HUES48 (cell line): ENCODE data around the gene IPO4.

Experiments used
- H3K27ac ChIP-seq: one replicate; pipeline ENCODE4 v1.7.0; 2013; ENCODE audit warnings: low read depth, low read length, inconsistent platforms
- H3K27me3 ChIP-seq: 2 replicates; pipeline ENCODE4 v1.6.1; 2013; ENCODE audit warnings: mild to moderate bottlenecking, low read length; ENCODE audit not compliant: control insufficient read depth, insufficient read depth
- H3K36me3 ChIP-seq: 2 replicates; pipeline ENCODE4 v1.6.1; 2013; ENCODE audit warnings: low read length; ENCODE audit not compliant: control insufficient read depth, insufficient read depth
- H3K4me1 ChIP-seq: 2 replicates; pipeline ENCODE4 v1.6.1; 2013; ENCODE audit warnings: mild to moderate bottlenecking, low read length; ENCODE audit not compliant: control insufficient read depth, insufficient read depth
- H3K4me3 ChIP-seq: 2 replicates; pipeline ENCODE4 v1.5.1; 2013; ENCODE audit warnings: mild to moderate bottlenecking, low read depth, low read length
- H3K9ac ChIP-seq: 2 replicates; pipeline ENCODE4 v1.6.1; 2013; ENCODE audit warnings: mild to moderate bottlenecking, low read depth, low read length, moderate library complexity
- H3K9me3 ChIP-seq: 2 replicates; pipeline ENCODE4 v1.6.1; 2013; ENCODE audit warnings: low read length; ENCODE audit not compliant: control insufficient read depth, insufficient read depth

Gene IPO4

GRCh38 chr14:24143511-24143910 lies 45.1 kb downstream of the IPO4 start:
- peaks cover 41% of the 10 kb centered on the region for H3K36me3 ChIP-seq

GRCh38 chr14:24141097-24141880 lies 47.3 kb downstream of the IPO4 start, which contains the start of gene EMC9:
EMC9 (minus strand) TSS chr14:24141591; CDS start chr14:24141304, 287 bp downstream.
- Histone ChIP-seq H3K27me3 (no peaks in the 10 kb centered on the region), H3K36me3 (peaks cover 48% of the 10 kb centered on the region), H3K9ac (peak within 1 kb of the TSS; percentile 85), H3K27ac (peak within 1 kb of the TSS; percentile 94), H3K4me3 (peak within 1 kb of the TSS; percentile 86), H3K4me1 (peaks cover 17% of the 10 kb centered on the region), H3K9me3 (no peaks in the 10 kb centered on the region)

More at GRCh38 chr14:24143511-24143910, 45.1 kb downstream of the IPO4 start:
- Histone ChIP-seq H3K9ac (no peak overlapping the region), H3K27me3 (no peaks in the 10 kb centered on the region), H3K4me1 (peaks cover 19% of the 10 kb centered on the region), H3K27ac (no peak overlapping the region), H3K9me3 (no peaks in the 10 kb centered on the region), H3K4me3 (no peak overlapping the region)

GRCh38 chr14:24139272-24139934 lies 49.2 kb downstream of the IPO4 start:
- no peak overlapping the region for H3K27ac ChIP-seq
- H3K4me1 ChIP-seq, result peaks cover 9% of the 10 kb centered on the region
- peak overlapping the region; percentile 86 for H3K4me3 ChIP-seq
- H3K27me3 ChIP-seq, result no peaks in the 10 kb centered on the region
- H3K9ac ChIP-seq, result no peak overlapping the region
- peaks cover 42% of the 10 kb centered on the region for H3K36me3 ChIP-seq
- H3K9me3 ChIP-seq, result no peaks in the 10 kb centered on the region

GRCh38 chr14:24138396-24139271 lies 50.0 kb downstream of the IPO4 start:
- Histone ChIP-seq H3K9ac (no peak overlapping the region), H3K27me3 (no peaks in the 10 kb centered on the region)

GRCh38 chr14:24137529-24138395 lies 50.9 kb downstream of the IPO4 start:
- no peak overlapping the region for H3K9ac ChIP-seq
- H3K36me3 ChIP-seq, result peaks cover 27% of the 10 kb centered on the region
- H3K4me3 ChIP-seq, result no peak overlapping the region
- no peak overlapping the region for H3K27ac ChIP-seq
- H3K4me1 ChIP-seq, result peaks cover 9% of the 10 kb centered on the region
- no peaks in the 10 kb centered on the region for H3K9me3 ChIP-seq
- H3K27me3 ChIP-seq, result no peaks in the 10 kb centered on the region

More at GRCh38 chr14:24138396-24139271, 50.0 kb downstream of the IPO4 start:
- Histone ChIP-seq H3K4me3 (no peak overlapping the region), H3K27ac (no peak overlapping the region), H3K9me3 (no peaks in the 10 kb centered on the region), H3K36me3 (peaks cover 34% of the 10 kb centered on the region), H3K4me1 (peaks cover 9% of the 10 kb centered on the region)

GRCh38 chr14:24136684-24137528 lies 51.7 kb downstream of the IPO4 start:
- Histone ChIP-seq H3K4me3 (peak overlapping the region; percentile 78), H3K9ac (no peak overlapping the region), H3K27me3 (no peaks in the 10 kb centered on the region), H3K36me3 (peaks cover 25% of the 10 kb centered on the region), H3K27ac (no peak overlapping the region), H3K4me1 (peaks cover 9% of the 10 kb centered on the region), H3K9me3 (no peaks in the 10 kb centered on the region)

- Histone ChIP-seq H3K9me3 (no peaks in the 10 kb centered on the region), H3K36me3 (peaks cover 25% of the 10 kb centered on the region), H3K27me3 (no peaks in the 10 kb centered on the region), H3K4me3 (peak within 1 kb of the TSS; percentile 78), H3K9ac (no peak within 1 kb of the TSS; the same call in 1 of the 2 replicates), H3K4me1 (peaks cover 9% of the 10 kb centered on the region), H3K27ac (peak within 1 kb of the TSS; percentile 25)
Measured at GRCh38 chr14:24135834-24136683, 52.6 kb downstream of the IPO4 start, which contains the start of gene PSME1. PSME1 (plus strand) TSS chr14:24136194; CDS start chr14:24136263, 69 bp downstream.

- H3K9me3 ChIP-seq, result no peaks in the 10 kb centered on the region
- peak overlapping the region; percentile 25 for H3K27ac ChIP-seq
- no peak overlapping the region for H3K9ac ChIP-seq
- peaks cover 9% of the 10 kb centered on the region for H3K4me1 ChIP-seq
- H3K4me3 ChIP-seq, result peak overlapping the region; percentile 78
- peaks cover 25% of the 10 kb centered on the region for H3K36me3 ChIP-seq
- H3K27me3 ChIP-seq, result no peaks in the 10 kb centered on the region
Measured at GRCh38 chr14:24135584-24135833, 53.1 kb downstream of the IPO4 start.

GRCh38 chr14:24133735-24134134 lies 54.9 kb downstream of the IPO4 start:
- Histone ChIP-seq H3K27ac (no peak overlapping the region), H3K4me1 (peaks cover 5% of the 10 kb centered on the region; the same call in 1 of the 2 replicates), H3K9ac (no peak overlapping the region), H3K27me3 (no peaks in the 10 kb centered on the region), H3K4me3 (no peak overlapping the region), H3K9me3 (no peaks in the 10 kb centered on the region), H3K36me3 (peaks cover 13% of the 10 kb centered on the region)
